ENCODE results near the gene CABYR.
"Not testable (repeated sequence)": the region's sequence is repeated elsewhere in the genome, so short reads cannot be mapped to it uniquely, and the experiment has no call there.

The CABYR gene

GRCh38 chr18:24130494-24130893 lies 8.4 kb upstream of the CABYR start:
- DNase-seq = no peak

GRCh38 chr18:24136967-24137373 lies 1.9 kb upstream of the CABYR start:
- no peak for DNase-seq

GRCh38 chr18:24138409-24138788 lies 463 bp upstream of the CABYR start:
- no peak for DNase-seq

DNA sequence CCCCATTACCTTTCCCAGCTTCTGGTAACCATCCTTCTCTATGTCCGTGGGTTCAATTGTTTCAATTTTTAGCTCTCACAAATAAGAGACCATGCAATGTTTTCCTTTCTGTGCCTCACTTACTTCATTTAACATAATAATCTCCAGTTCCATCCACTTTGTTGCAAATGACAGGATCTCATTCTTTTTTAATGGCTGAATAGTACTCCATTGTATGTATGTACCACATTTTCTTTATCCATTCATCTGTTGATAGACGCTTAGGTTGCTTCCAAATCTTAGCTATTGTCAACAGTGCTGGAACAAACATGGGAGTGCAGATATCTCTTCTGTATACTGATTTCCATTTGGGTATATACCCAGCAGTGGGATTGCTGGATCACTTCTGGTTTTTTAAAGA lies 1.8 kb downstream of the CABYR start:
- DNase-seq = no peak

GRCh38 chr18:24142376-24142775 lies 3.5 kb downstream of the CABYR start:
- no peak for DNase-seq

DNA sequence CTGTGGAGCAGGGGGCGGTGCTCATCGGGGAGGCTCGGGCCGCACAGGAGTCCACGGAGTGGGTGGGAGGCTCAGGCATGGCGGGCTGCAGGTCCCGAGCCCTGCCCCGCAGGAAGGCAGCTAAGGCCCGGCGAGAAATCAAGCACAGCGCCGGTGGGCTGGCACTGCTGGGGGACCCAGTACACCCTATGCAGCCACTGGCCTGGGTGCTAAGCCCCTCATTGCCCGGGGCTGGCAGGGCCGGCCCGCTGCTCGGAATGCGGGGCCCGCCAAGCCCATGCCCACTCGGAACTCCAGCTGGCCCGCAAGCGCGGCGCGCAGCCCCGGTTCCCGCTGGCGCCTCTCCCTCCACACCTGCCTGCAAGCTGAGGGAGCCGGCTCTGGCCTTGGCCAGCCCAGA lies 10.7 kb downstream of the CABYR start:
- not testable (repeated sequence) for DNase-seq

DNA sequence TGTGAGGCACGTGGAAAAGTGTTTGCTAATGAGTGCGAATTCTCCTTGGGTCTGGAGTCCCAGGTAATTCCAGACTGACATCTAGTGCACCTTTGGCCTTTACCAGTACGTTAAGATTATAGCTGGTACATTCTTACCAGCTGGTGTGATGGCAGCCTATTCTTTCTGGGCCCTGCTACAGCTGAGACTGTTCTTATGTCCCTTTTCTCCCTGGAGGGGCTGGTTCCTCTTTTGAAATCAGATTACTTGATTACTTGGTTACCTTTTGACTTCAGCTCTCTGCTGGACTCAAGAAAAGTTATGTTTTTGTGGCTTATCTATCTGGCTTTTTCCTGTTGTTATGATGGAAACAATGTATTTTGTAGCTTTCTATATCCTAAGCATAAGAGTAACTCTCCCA lies 14.5 kb downstream of the CABYR start:
- DNase-seq = no peak

DNA sequence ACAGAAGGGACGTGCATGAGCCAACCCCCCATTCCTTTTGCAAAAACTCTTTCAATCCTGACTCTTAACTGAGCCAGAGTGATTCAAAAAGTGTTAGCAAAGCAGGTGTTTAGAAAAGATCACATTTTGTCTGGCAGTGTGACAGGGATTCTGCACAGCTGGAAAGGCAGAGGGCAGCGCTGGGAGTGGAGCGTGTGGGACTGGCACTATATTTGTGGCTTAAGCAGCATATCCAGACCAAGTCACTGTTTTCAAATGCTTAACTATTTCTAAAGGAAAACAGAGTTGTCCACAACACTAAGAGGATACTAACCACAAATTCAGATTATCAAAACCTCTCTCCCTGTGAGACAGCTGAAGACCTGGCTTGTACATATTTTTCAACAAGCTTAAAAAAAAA lies 19.0 kb downstream of the CABYR start:
- DNase-seq = no peak

- no peak for DNase-seq
Observed at GRCh38 chr18:24160086-24160485, 21.2 kb downstream of the CABYR start.

GRCh38 chr18:24161304-24161703 lies 22.4 kb downstream of the CABYR start:
- no peak for DNase-seq

GRCh38 chr18:24168496-24168895 lies 29.6 kb downstream of the CABYR start:
- DNase-seq = no peak

GRCh38 chr18:24170360-24170759 lies 31.5 kb downstream of the CABYR start:
- no peak for DNase-seq

DNA sequence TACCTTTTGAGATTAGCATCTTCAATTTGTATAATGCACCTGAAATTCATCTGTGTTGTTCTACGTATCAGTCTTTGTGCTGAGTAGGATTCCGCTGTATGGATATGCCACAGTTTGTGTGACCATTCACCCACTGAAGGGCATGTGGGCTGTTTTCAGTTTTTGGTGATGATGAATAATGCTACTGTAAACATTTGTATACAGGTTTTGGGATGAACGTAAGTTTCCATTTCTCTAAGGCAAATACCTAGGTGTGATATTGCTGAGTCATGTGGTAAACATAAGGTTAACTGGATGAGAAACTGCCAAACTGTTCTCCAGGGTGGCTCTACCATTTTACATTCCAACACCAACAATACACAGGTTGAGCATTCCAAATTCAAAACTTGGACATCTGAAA lies 35.1 kb downstream of the CABYR start:
- no peak for DNase-seq

DNA sequence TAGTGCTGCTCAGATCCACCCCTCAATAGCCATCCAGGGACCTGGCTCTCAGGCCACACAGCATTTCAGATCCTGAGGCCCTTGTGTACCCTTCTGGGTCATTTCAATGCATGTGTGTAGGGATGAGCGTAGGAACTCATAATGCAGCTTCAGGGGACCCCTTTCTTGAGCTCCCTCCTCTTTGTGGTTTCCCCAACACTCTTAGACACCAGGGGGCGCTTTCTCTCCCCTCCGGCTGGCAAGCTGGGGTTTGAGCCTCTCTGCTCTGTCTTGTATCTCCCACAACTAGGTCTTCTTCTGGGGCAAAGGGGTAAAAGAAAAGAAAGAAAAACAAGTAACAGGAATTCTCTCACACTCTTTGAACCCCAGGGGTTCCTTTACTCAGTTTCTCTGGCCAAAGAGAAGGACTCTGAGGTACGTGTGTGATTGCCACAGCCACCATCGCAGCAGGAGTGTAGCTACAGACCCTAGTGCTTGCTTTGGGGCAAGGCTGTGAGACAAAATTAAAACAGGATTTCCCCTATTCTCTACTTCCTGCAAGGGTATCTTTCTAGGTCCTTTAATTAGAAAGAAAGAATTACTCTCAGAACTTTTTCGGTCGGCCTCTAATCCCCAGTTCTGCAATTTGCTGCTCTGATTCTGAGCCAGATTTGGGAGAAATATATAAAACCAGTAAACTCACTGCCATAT lies 38.0 kb downstream of the CABYR start:
- DNase-seq = peak; percentile 8

DNA sequence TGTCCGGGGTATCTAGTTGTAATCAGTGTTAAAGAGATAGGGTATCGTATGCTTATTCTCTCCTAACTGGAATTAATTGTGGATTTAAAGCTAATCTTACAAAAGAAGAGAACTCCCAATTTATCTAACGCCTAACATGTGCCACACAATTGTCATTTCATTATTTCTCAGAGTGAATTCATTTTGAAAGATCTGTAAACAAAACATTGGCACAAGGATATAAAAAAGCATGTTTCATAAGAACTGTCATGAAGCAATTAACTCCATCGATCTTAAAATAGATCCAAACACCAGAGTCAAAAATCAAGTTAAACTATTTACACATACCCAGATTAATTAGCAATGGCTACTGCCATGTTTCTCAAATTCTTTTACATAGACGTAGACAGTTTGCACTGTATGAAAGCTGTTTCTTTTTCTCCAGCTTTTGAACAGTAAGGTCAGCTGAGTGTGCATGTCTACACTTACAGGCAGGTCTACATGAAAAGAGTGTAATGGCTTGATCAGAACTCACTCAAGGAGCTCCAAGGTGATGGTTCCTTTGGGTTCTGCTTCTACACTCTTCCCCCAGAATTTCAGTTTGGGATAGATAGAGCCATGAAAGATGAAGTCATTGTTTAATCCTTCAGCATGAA lies 38.8 kb downstream of the CABYR start:
- no peak for DNase-seq

DNA sequence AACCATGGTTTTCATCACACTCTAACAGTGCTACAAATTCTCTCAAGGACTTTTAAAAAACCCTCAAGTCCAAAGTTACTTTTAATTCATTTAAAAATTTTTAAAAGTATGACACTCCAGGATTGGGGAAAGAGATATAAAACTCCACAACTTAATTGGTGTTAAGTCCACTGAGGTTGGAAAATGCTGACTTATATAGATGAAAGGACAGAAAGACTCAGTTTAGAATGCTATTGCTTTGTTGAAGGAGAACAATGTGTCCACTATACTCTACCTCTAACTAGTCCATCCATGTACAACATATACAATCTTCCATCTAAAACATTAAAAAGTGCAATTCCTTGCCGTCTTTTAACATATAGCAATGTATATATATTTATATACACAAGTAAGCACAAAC lies 41.2 kb downstream of the CABYR start:
- DNase-seq = no peak

DNA sequence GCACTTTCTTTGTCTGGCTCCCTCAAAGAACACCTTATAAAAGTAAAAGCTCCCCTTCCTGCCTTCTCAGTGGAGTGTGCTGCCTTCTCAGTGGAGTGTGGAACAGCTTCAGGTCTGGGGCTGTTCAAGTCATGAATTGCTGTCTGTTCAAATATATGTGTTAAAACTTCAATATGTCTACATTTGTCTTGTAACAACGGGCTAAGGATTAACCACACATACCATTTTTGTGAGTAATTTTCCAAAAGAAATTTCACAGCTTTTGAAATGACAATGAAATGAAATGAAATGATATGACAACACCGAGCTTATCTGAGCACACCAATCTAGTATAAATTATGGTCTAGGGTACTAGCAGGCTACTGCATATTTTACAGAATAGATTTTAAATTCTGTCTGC lies 42.9 kb downstream of the CABYR start:
- DNase-seq = no peak

DNA sequence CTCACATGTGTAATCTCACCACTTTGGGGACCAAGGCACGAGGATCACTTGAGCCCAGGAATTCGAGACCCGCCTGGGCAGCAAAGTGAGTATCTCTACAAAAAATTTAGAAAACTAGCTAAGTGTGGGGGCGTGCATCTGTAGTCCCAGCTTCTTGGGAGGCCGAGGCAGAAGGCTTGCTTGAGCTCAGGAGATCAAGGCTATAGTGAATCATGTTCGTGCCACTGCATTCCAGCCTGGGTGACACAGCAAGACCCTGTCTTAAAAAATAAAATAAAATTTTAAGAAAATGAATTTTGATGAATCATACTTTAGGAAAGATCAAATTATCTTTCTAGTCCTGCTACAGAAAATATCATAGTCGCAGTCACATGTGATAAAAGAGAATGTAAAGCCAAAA lies 46.9 kb downstream of the CABYR start:
- DNase-seq = no peak

GRCh38 chr18:24187049-24187448 lies 48.2 kb downstream of the CABYR start:
- no peak for DNase-seq

DNA sequence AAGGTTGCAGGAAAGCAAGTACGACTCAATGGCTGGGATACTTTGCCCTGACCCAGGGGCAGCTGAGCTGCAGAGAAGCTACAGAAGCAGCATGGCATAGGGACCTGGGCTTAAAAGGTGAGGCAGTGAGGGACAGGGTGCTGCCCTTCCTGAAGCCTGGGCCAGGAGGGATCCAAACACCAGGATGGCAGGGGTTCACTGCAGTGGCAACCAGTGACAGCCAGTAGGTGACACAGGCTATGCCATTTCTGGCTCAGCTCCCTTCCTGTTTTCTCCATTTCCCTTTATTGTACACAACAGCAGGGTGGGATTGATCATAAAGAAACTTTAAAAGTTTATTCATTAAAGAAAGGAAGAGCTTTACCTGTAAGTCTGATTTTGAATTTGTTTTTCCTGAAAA lies 48.8 kb downstream of the CABYR start:
- no peak for DNase-seq

DNA sequence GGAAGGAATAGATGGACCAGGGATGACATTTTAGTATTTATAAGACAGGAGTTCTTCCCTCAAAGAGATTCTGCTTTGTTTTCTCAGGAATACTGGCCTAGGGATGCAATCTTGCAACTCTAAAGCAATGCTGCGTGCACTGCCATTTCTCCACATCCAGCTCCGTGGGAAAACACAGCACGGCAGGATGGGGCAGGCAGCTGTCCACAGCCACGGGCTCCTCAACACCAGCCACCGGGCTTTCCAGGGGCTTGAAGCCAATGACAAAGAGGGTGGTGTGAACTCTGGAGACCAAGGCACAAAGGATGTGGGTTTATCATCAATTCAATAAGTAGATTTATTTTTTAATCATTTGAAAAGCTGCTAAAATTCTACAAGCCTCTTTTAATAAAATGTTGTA lies 49.3 kb downstream of the CABYR start:
- no peak for DNase-seq

DNA sequence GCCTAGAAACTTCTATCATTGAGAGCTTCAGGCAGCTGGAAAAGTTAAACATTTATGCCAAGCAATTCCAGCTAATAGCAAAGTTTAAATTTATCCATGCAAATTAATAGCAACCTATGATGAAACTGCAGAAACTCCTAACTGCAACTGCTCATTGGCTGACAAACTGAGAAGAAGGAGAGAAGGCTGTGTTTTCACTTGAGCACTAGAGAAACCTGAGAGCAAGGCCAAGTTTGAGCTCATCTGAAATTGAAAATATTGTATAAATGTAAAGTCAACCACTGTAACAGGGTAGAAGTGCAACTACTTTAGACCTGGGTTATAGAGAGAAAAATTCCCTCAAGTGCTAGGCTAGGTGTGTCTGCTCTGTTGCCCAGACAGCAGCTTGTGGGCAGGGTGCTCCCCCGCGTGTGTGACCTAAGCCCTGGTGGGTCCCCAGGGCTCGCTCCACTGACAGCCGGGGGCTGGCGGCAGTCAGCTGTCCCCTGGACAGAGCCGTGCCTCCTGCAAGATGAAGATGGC lies 50.2 kb downstream of the CABYR start:
- DNase-seq = no peak

- no peak for DNase-seq
Observed at GRCh38 chr18:24189664-24190346, 50.9 kb downstream of the CABYR start.

GRCh38 chr18:24190590-24190989 lies 51.7 kb downstream of the CABYR start:
- DNase-seq = no peak
